AG04450 (cell line): ENCODE measurements around the gene UBE2I. TPM values are rescaled to one million over a fixed set of nuclear protein-coding genes. Genes with fewer than 3 reads are reported as not detected.

Experiments used
- CTCF ChIA-PET: fragments of 300-600, 350-600 bp; formaldehyde crosslinking; extraction: SDS; loops from one replicate; lab custom pipeline; 2022; ENCODE audit warnings: antibody characterized with exemption, inconsistent platforms; lab: Charles Lee
- POLR2A ChIA-PET: fragments of 350-600 bp; formaldehyde crosslinking; extraction: SDS; loops from one replicate; lab custom pipeline; 2021; ENCODE audit warnings: antibody characterized with exemption, inconsistent platforms; lab: Yijun Ruan, JAX
- DNase-seq: peaks from one replicate; pipeline ENCODE4 v3.0.0-alpha.2; 2011; ENCODE audit warnings: low read depth, low spot score
- H3K27ac ChIP-seq: one replicate; pipeline ENCODE4 v1.5.1; 2012; ENCODE audit warnings: low read depth, low read length, control low read depth
- H3K27me3 ChIP-seq: one replicate; pipeline ENCODE4 v1.6.0; 2012; ENCODE audit warnings: low read length; ENCODE audit not compliant: control insufficient read depth, insufficient read depth
- H3K4me3 ChIP-seq: 2 replicates; pipeline ENCODE4 v1.5.1; 2011; ENCODE audit warnings: mild to moderate bottlenecking, low read depth, low read length, control low read depth
- H3K9me3 ChIP-seq: 2 replicates; pipeline ENCODE4 v1.5.1; 2012; ENCODE audit warnings: low read length; ENCODE audit not compliant: control insufficient read depth, insufficient read depth
- polyA plus RNA-seq: library from polyadenylated mRNA; depleted of rRNA; stranded (reverse); fragments of >200 nt; gene quantifications from 2 replicates; pipeline ENCODE4 v1.2.3, GENCODE V29; 2011
- TF ChIP-seq, protein P1 (sequence below): IDR thresholded peaks from 2 replicates; pipeline ENCODE4 v1.5.1; 2011; ENCODE audit warnings: low read depth, low read length, control low read depth, inconsistent platforms

UBE2I gene
- polyA plus RNA-seq, 1 experiment: 165 TPM

- TF ChIP-seq, protein P1, sequence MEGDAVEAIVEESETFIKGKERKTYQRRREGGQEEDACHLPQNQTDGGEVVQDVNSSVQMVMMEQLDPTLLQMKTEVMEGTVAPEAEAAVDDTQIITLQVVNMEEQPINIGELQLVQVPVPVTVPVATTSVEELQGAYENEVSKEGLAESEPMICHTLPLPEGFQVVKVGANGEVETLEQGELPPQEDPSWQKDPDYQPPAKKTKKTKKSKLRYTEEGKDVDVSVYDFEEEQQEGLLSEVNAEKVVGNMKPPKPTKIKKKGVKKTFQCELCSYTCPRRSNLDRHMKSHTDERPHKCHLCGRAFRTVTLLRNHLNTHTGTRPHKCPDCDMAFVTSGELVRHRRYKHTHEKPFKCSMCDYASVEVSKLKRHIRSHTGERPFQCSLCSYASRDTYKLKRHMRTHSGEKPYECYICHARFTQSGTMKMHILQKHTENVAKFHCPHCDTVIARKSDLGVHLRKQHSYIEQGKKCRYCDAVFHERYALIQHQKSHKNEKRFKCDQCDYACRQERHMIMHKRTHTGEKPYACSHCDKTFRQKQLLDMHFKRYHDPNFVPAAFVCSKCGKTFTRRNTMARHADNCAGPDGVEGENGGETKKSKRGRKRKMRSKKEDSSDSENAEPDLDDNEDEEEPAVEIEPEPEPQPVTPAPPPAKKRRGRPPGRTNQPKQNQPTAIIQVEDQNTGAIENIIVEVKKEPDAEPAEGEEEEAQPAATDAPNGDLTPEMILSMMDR: no peak
- CTCF ChIA-PET: no interaction called here
- POLR2A ChIA-PET: interaction anchor here (1.4 kb wide), 1 partner anchor 24 kb away, joined by 3 read pairs; the partner anchor contains the start of gene UBE2I
- Histone ChIP-seq H3K4me3 (peak within 1 kb of the TSS; percentile 29; the same call in 1 of the 2 replicates), H3K27me3 (peaks cover 59% of the 10 kb centered on the region), H3K27ac (no peak within 1 kb of the TSS), H3K9me3 (peaks cover 8% of the 10 kb centered on the region)
- no peak for DNase-seq
Observed at GRCh38 chr16:1333149-1333812, 23.8 kb downstream of the UBE2I start, which contains the start of gene BAIAP3. TSS of gene BAIAP3 (plus strand) at chr16:1333645. CDS start at chr16:1338550, 4,905 bp downstream.

- ChIA-PET CTCF (no interaction called here), POLR2A (no interaction called here)
- peak overlapping the region; percentile 29; the same call in 1 of the 2 replicates for H3K4me3 ChIP-seq
- H3K27me3 ChIP-seq: peaks cover 59% of the 10 kb centered on the region
- peaks cover 8% of the 10 kb centered on the region for H3K9me3 ChIP-seq
- TF ChIP-seq, protein P1: no peak
- H3K27ac ChIP-seq: no peak overlapping the region
- no peak for DNase-seq
Observed at GRCh38 chr16:1333854-1334700, 24.6 kb downstream of the UBE2I start.

GRCh38 chr16:1334739-1335138, 25.3 kb downstream of the UBE2I start:
- no peak for DNase-seq

DNA sequence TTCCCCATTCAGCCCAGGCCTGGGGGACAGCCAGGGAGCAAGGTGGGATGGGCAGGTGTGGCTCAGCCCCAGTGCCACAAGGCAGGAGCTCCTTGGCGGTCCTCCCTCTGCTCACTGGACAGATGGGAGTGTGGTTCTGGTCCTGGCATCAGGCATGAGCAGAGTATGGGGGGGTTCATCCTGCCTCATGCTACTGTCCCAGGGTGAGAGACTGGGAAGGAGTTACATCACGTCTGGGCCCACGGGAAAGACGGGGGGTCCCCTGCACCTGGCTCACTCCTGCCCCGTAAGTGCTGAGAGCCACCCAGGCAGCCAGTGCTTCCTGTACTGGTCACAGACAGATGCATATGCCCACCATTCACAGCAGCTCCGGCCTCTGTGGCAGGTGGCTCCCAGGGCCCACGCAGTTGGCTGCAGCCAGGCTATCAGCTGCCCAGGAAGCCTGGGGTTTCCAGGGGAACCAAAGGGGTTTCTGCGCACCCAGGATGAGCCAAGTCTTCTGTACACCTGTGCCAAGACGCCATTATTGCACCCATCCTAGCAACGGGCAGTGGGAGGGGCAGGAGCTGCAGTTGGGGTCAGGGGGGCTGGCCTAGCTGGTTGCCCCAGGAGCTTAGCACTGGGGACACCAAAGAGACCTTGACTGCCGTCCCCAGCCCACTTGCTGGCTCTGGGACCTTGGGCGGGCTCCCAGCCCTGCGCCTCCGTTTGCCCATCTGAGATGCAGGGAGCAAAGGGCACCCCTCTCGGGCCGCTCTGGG, 26.0 kb downstream of the UBE2I start:
- CTCF ChIA-PET: no interaction called here
- DNase-seq: no peak
- POLR2A ChIA-PET: no interaction called here

More at GRCh38 chr16:1334739-1335138, 25.3 kb downstream of the UBE2I start:
- Histone ChIP-seq H3K27ac (no peak overlapping the region), H3K4me3 (no peak overlapping the region), H3K9me3 (peaks cover 8% of the 10 kb centered on the region), H3K27me3 (peaks cover 59% of the 10 kb centered on the region)
- TF ChIP-seq, protein P1: no peak
- ChIA-PET CTCF (no interaction called here), POLR2A (no interaction called here)

More for the DNA sequence above, 26.0 kb downstream of the UBE2I start:
- peaks cover 55% of the 10 kb centered on the region for H3K27me3 ChIP-seq
- H3K4me3 ChIP-seq: no peak overlapping the region
- peaks cover 3% of the 10 kb centered on the region for H3K9me3 ChIP-seq
- H3K27ac ChIP-seq: no peak overlapping the region
- TF ChIP-seq, protein P1: no peak
